ENCODE data around the gene CTDSP1.

The CTDSP1 gene

GRCh38 chr2:218392891-218393462 is 6.7 kb upstream of the CTDSP1 start:
- no peak for DNase-seq
- no peak overlapping the region for H3K4me2 ChIP-seq (ENCODE audit: low read length)
- H3K4me1 ChIP-seq (ENCODE audit: control insufficient read depth in 1 of 2, insufficient read depth in 2 of 2, low read length in 2 of 2), result peaks cover 16% of the 10 kb centered on the region in 2 experiments
- H3K14ac ChIP-seq (ENCODE audit: low read length), result no peak overlapping the region
- H3K36me3 ChIP-seq (ENCODE audit: control insufficient read depth in 1 of 2, insufficient read depth in 2 of 2, low read length in 2 of 2), result no peaks in the 10 kb centered on the region
- no peak overlapping the region for H3K27ac ChIP-seq (ENCODE audit: low read depth, low read length)
- H3K9me3 ChIP-seq (ENCODE audit: insufficient read depth, low read depth, low read length), result no peaks in the 10 kb centered on the region
- H3K27me3 ChIP-seq (ENCODE audit: insufficient read depth, low read length), result no peaks in the 10 kb centered on the region
- no peak overlapping the region for H2AFZ ChIP-seq (ENCODE audit: insufficient read depth, low read length, poor library complexity)
- no peak overlapping the region for H2BK5ac ChIP-seq (ENCODE audit: low read depth, low read length, poor library complexity)
- no peak overlapping the region for H4K8ac ChIP-seq (ENCODE audit: low read depth, low read length)
- whole genome bisulfite sequencing (ENCODE audit: extremely low coverage, insufficient coverage, insufficient read length), result no CpG with 5 or more reads among the region's 16 CpGs
- H3K23ac ChIP-seq (ENCODE audit: low read length), result no peak overlapping the region
- peaks cover 15% of the 10 kb centered on the region for H3K79me1 ChIP-seq (ENCODE audit: low read length)
- no peak overlapping the region for H3K18ac ChIP-seq (ENCODE audit: low read length)
- no peak overlapping the region for H3K4me3 ChIP-seq (ENCODE audit: low read depth, low read length)
- no peak overlapping the region for H3K9ac ChIP-seq (ENCODE audit: low read length)
- H3K4ac ChIP-seq (ENCODE audit: low read depth, low read length), result no peak overlapping the region
- H4K12ac ChIP-seq (ENCODE audit: low read depth, low read length), result no peak overlapping the region
- H2AK5ac ChIP-seq (ENCODE audit: low read length), result no peak overlapping the region
- no peak overlapping the region for H2BK12ac ChIP-seq (ENCODE audit: low read length)
- H3K79me2 ChIP-seq (ENCODE audit: control insufficient read depth, insufficient read depth, low read length, poor library complexity), result peaks cover 5% of the 10 kb centered on the region
- no peak overlapping the region for H4K91ac ChIP-seq (ENCODE audit: low read depth, low read length)
- H2BK120ac ChIP-seq (ENCODE audit: insufficient read depth, low read length, poor library complexity), result no peak overlapping the region

- Histone ChIP-seq H3K14ac (ENCODE audit: low read length) (no peak overlapping the region), H3K27ac (ENCODE audit: low read depth, low read length) (no peak overlapping the region), H4K12ac (ENCODE audit: low read depth, low read length) (no peak overlapping the region), H2AFZ (ENCODE audit: insufficient read depth, low read length, poor library complexity) (no peak overlapping the region), H3K79me1 (ENCODE audit: low read length) (peaks cover 22% of the 10 kb centered on the region), H2BK5ac (ENCODE audit: low read depth, low read length, poor library complexity) (no peak overlapping the region), H3K9ac (ENCODE audit: low read length) (no peak overlapping the region), H3K79me2 (ENCODE audit: control insufficient read depth, insufficient read depth, low read length, poor library complexity) (peaks cover 7% of the 10 kb centered on the region), H4K8ac (ENCODE audit: low read depth, low read length) (no peak overlapping the region), H3K18ac (ENCODE audit: low read length) (no peak overlapping the region), H3K9me3 (ENCODE audit: insufficient read depth, low read depth, low read length) (no peaks in the 10 kb centered on the region), H2BK12ac (ENCODE audit: low read length) (no peak overlapping the region), H3K4me1 (ENCODE audit: control insufficient read depth in 1 of 2, insufficient read depth in 2 of 2, low read length in 2 of 2) (peaks cover 18 to 20% of the 10 kb centered on the region in 2 experiments), H3K4ac (ENCODE audit: low read depth, low read length) (no peak overlapping the region), H3K23ac (ENCODE audit: low read length) (no peak overlapping the region), H3K36me3 (ENCODE audit: control insufficient read depth in 1 of 2, insufficient read depth in 2 of 2, low read length in 2 of 2) (no peaks in the 10 kb centered on the region), H2AK5ac (ENCODE audit: low read length) (no peak overlapping the region), H3K4me2 (ENCODE audit: low read length) (no peak overlapping the region), H2BK120ac (ENCODE audit: insufficient read depth, low read length, poor library complexity) (no peak overlapping the region), H4K91ac (ENCODE audit: low read depth, low read length) (no peak overlapping the region), H3K4me3 (ENCODE audit: low read depth, low read length) (no peak overlapping the region), H3K27me3 (ENCODE audit: insufficient read depth, low read length) (no peaks in the 10 kb centered on the region)
- no CpG with 5 or more reads among the region's 8 CpGs for WGBS (ENCODE audit: extremely low coverage, insufficient coverage, insufficient read length)
- no peak for DNase-seq
Observed at GRCh38 chr2:218393750-218394290, 5.8 kb upstream of the CTDSP1 start.

GRCh38 chr2:218394298-218395089 is 5.2 kb upstream of the CTDSP1 start:
- no peaks in the 10 kb centered on the region for H3K27me3 ChIP-seq (ENCODE audit: insufficient read depth, low read length)
- no peak overlapping the region for H4K91ac ChIP-seq (ENCODE audit: low read depth, low read length)
- no peak overlapping the region for H3K18ac ChIP-seq (ENCODE audit: low read length)
- H3K9ac ChIP-seq (ENCODE audit: low read length), result no peak overlapping the region
- H3K9me3 ChIP-seq (ENCODE audit: insufficient read depth, low read depth, low read length), result no peaks in the 10 kb centered on the region
- H3K14ac ChIP-seq (ENCODE audit: low read length), result no peak overlapping the region
- H2AK5ac ChIP-seq (ENCODE audit: low read length), result peak overlapping the region; percentile 9
- H2AFZ ChIP-seq (ENCODE audit: insufficient read depth, low read length, poor library complexity), result no peak overlapping the region
- H3K4me1 ChIP-seq (ENCODE audit: control insufficient read depth in 1 of 2, insufficient read depth in 2 of 2, low read length in 2 of 2), result peaks cover 18 to 22% of the 10 kb centered on the region in 2 experiments
- no peak for DNase-seq
- H3K36me3 ChIP-seq (ENCODE audit: control insufficient read depth in 1 of 2, insufficient read depth in 2 of 2, low read length in 2 of 2), result no peaks in the 10 kb centered on the region
- peaks cover 28% of the 10 kb centered on the region for H3K79me1 ChIP-seq (ENCODE audit: low read length)
- H4K8ac ChIP-seq (ENCODE audit: low read depth, low read length), result no peak overlapping the region
- peaks cover 14% of the 10 kb centered on the region for H3K79me2 ChIP-seq (ENCODE audit: control insufficient read depth, insufficient read depth, low read length, poor library complexity)
- H3K23ac ChIP-seq (ENCODE audit: low read length), result no peak overlapping the region
- no peak overlapping the region for H2BK5ac ChIP-seq (ENCODE audit: low read depth, low read length, poor library complexity)
- H3K4ac ChIP-seq (ENCODE audit: low read depth, low read length), result no peak overlapping the region
- H3K27ac ChIP-seq (ENCODE audit: low read depth, low read length), result no peak overlapping the region
- no peak overlapping the region for H4K12ac ChIP-seq (ENCODE audit: low read depth, low read length)
- H2BK120ac ChIP-seq (ENCODE audit: insufficient read depth, low read length, poor library complexity), result no peak overlapping the region
- WGBS (ENCODE audit: extremely low coverage, insufficient coverage, insufficient read length), result no CpG with 5 or more reads among the region's 13 CpGs
- no peak overlapping the region for H3K4me2 ChIP-seq (ENCODE audit: low read length)
- H2BK12ac ChIP-seq (ENCODE audit: low read length), result peak overlapping the region; percentile 23
- H3K4me3 ChIP-seq (ENCODE audit: low read depth, low read length), result no peak overlapping the region

GRCh38 chr2:218395090-218395444 is 4.6 kb upstream of the CTDSP1 start:
- H3K79me1 ChIP-seq (ENCODE audit: low read length), result peaks cover 31% of the 10 kb centered on the region
- no peak overlapping the region for H3K27ac ChIP-seq (ENCODE audit: low read depth, low read length)
- peaks cover 18 to 22% of the 10 kb centered on the region in 2 experiments for H3K4me1 ChIP-seq (ENCODE audit: control insufficient read depth in 1 of 2, insufficient read depth in 2 of 2, low read length in 2 of 2)
- H4K8ac ChIP-seq (ENCODE audit: low read depth, low read length), result no peak overlapping the region
- H3K4me2 ChIP-seq (ENCODE audit: low read length), result no peak overlapping the region
- no peak overlapping the region for H3K18ac ChIP-seq (ENCODE audit: low read length)
- no peaks in the 10 kb centered on the region for H3K9me3 ChIP-seq (ENCODE audit: insufficient read depth, low read depth, low read length)
- no peak overlapping the region for H3K9ac ChIP-seq (ENCODE audit: low read length)
- H2AK5ac ChIP-seq (ENCODE audit: low read length), result peak overlapping the region; percentile 9
- WGBS (ENCODE audit: extremely low coverage, insufficient coverage, insufficient read length), result no CpG with 5 or more reads among the region's 6 CpGs
- H2AFZ ChIP-seq (ENCODE audit: insufficient read depth, low read length, poor library complexity), result no peak overlapping the region
- no peak overlapping the region for H4K91ac ChIP-seq (ENCODE audit: low read depth, low read length)
- no peak overlapping the region for H3K4ac ChIP-seq (ENCODE audit: low read depth, low read length)
- no peak overlapping the region for H2BK120ac ChIP-seq (ENCODE audit: insufficient read depth, low read length, poor library complexity)
- no peak overlapping the region for H3K4me3 ChIP-seq (ENCODE audit: low read depth, low read length)
- H2BK12ac ChIP-seq (ENCODE audit: low read length), result peak overlapping the region; percentile 23
- DNase-seq, result peak in 1 of 2 donors; percentile 56
- H2BK5ac ChIP-seq (ENCODE audit: low read depth, low read length, poor library complexity), result no peak overlapping the region
- H3K14ac ChIP-seq (ENCODE audit: low read length), result no peak overlapping the region
- no peak overlapping the region for H3K23ac ChIP-seq (ENCODE audit: low read length)
- H4K12ac ChIP-seq (ENCODE audit: low read depth, low read length), result no peak overlapping the region
- no peaks in the 10 kb centered on the region for H3K36me3 ChIP-seq (ENCODE audit: control insufficient read depth in 1 of 2, insufficient read depth in 2 of 2, low read length in 2 of 2)
- peaks cover 15% of the 10 kb centered on the region for H3K79me2 ChIP-seq (ENCODE audit: control insufficient read depth, insufficient read depth, low read length, poor library complexity)
- no peaks in the 10 kb centered on the region for H3K27me3 ChIP-seq (ENCODE audit: insufficient read depth, low read length)

All from trophoblast cell (in vitro differentiated cells and primary cell).